Tongue (tissue), 2 donors: ENCODE results near the gene RSAD2. TPM values are rescaled to one million over a fixed set of nuclear protein-coding genes. Genes with fewer than 3 reads are reported as not detected.
"Not testable (repeated sequence)": the region's sequence is repeated elsewhere in the genome, so short reads cannot be mapped to it uniquely, and the experiment has no call there.

Experiments
- DNase-seq: peaks from one replicate; pipeline ENCODE4 v3.0.0-alpha.2; 2015
- total RNA-seq: library from RNA; depleted of rRNA; stranded (reverse); fragments of >200 nt; gene quantifications from one replicate; pipeline ENCODE4 v1.2.3, GENCODE V29; 2014

The RSAD2 gene
- total RNA-seq, 1 donor from 2014 or later = 2.6 TPM

DNA sequence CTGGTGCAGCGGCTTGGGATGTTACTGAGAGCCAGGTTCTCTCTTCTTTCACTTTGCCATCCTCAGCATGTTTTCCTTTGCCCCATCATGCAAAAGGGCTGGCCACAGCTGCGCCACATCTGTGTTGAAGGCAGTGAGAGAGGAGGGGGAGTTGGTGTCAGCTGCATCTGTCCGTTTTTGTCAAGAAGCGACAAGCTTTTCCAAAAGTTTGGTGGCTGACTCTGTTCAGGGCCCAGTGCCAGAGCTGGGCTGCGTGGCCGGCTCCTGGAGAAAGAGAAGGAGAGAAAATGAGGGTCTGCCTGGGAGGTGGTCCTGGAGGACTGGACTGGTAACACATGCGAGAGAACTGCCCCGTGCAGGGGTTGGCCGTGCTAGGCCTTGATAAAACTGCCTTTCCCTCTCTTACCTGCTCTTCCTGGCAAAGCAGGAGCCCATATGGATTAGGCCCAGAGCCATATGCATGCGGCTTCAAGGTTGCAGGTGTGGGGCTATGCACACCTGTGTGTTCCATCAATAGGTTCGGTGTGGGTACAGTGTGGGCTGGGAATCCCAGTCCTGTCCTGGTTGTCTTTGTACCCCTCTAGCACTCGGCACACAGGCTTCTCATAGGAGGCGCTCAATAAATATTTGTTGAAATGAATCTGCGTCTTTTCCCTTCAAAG lies 48.6 kb downstream of the RSAD2 start:
- DNase-seq = peak; percentile 95

- no peak for DNase-seq
Observed at GRCh38 chr2:6927186-6927585, 49.6 kb downstream of the RSAD2 start.

- DNase-seq = no peak
Observed at GRCh38 chr2:6927753-6928152, 50.2 kb downstream of the RSAD2 start.

DNA sequence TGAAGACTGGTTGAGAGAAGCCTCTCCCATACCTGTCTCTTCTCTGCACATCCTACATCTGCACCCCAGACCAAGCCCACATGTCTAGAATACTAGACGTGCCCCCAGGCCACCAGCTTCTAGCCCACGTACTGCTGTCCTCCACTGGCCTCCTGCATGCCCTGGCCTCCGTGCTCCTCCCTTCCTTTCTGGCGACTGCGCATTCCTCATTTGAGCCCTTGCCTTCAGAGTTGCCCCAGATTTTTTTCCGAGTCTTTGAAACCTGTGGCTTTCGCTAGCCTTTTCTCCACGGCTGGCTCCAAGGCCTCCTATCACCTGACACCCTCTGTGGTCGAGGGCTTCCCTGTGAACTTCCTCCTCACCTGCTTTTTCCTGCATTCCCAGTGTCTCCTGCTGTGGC lies 50.9 kb downstream of the RSAD2 start:
- no peak for DNase-seq

DNA sequence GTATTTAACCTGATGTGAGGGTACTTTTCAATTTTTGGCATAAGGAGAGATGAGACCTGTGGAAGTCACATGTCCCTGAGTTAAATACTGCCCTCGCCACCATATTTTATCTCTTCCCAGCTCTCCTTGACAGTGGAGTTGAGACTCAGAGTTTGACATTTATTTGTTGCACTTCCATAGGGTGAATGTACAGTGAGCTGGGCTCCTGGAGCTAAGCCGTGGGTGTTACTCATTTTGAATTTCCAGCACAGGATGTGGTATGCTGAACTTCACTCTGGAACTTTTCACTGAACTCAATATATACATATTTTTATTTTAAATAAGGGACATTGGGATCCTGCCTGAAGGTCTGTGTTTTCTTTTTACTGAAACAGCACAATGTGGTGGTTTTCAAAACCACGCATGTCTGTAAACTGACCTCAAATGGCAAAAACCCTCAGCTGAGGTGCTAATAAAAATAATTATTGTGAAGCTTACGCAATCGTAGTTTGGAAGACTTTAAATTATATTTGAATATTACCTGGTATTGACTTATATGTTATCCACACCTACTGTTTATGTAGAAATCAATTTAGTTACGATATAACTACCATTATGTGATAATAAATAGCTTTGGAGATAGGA lies 51.7 kb downstream of the RSAD2 start:
- no peak for DNase-seq

GRCh38 chr2:6930923-6931647 lies 53.5 kb downstream of the RSAD2 start:
- no peak for DNase-seq

DNA sequence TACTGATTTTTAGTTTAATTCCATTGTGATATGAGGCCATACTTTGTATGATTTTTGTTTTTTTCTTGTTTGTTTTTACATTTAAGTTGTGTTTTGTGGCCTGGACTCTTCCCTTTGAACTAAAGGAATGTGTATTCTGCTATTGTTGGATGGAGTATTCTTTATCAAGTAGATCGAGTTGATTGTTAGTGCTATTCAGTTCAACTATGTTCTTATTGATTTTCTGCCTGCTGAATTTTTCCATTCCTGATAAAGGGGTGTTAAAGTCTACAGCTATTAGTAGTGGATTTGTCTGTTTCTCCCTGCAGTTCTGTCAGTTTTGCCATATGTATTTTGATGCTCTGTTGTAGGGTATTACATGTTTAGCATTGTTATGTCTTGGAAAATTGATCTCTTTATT lies 54.2 kb downstream of the RSAD2 start:
- DNase-seq = no peak

- no peak for DNase-seq
Observed at GRCh38 chr2:6932206-6932605, 54.6 kb downstream of the RSAD2 start.

DNA sequence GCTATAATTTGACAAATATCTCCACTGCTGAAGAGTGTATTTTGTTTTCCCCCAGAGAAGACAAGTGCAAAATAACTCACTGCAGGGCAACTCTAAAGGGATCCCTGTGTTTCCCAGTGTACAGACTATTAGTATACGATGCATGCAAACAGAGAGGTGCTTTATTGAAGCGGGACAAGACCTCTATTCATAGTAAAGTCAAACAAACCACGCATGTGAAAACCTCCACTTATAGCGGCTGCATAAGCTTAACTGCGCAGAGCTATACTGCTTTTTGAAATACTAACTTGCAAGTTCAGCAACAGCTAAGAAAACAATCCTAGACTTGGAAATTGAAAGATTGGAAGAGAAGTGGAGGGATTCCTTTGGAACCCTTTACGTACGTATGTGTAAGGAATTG lies 55.3 kb downstream of the RSAD2 start:
- peak; percentile 41 for DNase-seq

DNA sequence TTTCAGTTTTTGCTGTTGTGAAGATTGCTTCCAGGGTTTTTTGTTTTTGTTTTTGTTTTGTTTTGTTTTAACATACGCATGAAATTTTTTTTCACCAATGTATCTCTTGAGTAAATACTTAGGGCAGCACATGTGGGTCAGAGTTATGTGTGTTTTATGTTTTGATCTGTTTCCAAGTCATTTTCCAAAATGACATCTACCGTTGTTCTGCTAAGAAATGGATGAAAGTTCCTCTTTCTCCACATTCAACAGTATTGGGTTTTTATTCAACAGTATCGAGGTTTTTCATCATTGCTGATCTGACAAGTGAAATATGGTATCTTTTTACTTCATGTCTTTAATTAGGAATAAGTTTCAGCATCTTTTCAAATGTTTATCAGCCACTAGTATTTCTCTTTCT lies 56.3 kb downstream of the RSAD2 start:
- no peak for DNase-seq

GRCh38 chr2:6934345-6934744 lies 56.8 kb downstream of the RSAD2 start:
- no peak for DNase-seq

DNA sequence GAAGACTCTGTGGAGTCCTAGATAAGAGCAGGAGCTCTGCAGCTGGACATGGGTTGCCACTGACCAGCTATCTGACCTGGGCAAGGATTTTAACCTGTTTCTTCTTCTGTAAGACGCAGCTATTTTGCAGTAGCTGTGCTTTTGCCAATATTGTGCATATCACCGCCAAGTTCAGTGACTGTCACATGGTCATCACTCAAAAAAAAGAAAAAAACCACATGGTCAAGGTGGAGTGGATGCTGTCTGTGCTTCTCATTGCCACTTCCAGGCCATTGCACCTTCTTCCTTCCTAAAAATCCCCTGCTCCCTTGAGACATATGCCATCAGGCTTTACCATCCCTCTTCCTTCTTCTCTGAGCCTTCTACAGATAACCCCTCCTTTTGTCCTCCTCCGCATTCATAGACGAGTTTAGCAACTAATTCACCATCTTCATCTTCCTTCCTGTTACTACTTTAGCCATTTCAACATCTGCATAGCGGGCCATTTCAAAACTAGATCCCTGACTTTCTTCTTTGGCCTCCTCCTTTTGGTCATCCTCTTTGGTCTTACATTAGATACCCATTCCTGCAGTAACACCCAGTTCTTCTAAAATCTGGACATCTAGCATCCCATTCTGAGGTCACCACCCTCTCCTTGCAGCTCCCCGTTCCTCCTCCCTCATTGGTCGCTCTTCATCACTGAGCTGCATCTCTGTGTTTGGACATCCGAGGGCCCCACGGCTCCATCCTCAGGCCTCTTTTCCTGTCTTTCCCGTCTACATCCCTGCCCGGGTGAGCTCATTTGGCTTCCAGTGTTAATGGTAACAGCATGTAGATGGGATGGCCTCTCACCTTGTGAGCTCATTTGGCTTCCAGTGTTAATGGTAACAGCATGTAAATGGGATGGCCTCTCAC lies 57.4 kb downstream of the RSAD2 start:
- DNase-seq = no peak

GRCh38 chr2:6935652-6936020 lies 58.1 kb downstream of the RSAD2 start:
- DNase-seq = not testable (repeated sequence)

DNA sequence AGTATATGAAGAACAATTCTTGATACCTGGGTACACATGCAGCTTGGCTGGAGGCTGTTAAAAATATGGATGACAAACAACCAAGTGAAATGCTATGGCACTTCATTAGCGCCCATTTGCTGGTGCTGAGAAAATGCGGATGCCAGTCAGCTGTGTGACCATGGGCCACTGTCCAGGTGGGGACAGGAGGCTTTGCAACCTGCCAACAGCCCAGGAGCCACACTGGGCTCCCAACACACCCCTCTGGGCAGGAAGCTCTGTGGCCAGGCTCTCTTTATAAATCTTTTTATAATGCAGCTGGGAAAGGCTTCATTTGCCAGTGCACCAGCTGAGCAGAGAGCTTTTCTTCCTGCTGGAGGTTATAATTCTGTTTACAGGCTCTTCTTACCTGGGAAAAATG lies 59.6 kb downstream of the RSAD2 start:
- DNase-seq = no peak

DNA sequence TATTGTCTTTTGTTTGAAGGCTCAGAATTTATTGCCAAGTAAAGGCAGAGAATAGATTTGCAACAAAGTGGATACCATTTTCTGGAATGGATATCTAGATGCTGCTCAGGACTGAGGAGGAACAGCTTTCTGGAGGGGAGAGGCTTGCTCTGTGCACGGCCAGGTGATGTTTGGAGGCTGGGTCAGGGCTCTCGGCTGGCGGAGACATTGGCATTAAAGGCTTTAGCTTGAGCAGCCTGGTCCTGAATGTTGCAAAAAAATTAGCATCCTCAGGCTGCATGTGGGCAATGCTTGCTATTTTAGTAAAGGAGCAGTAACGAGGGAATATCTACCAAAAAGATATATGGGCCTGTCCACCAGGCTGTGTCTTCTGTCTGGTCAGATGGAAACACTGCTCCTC lies 60.0 kb downstream of the RSAD2 start:
- no peak for DNase-seq

DNA sequence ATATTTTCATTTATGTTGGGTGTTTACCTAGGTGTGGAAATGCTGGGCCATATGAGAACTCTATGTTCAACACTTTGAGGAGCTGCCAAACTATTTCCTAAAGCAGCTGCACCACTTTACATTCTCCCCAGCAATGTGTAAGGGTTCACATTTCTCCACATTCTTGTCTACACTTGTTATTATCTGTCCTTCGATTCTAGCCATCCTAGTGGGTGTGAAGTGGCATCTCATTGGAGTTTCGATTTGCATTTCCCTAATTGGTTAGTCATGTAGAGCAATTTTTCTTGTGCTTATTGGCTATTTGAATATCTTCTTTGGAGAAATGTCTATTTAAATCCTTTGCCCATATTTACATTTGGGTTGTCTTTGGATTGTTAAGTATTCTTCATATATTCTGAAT lies 61.5 kb downstream of the RSAD2 start:
- peak; percentile 45 for DNase-seq

- DNase-seq = no peak
Observed at GRCh38 chr2:6940820-6941219, 63.2 kb downstream of the RSAD2 start.

- no peak for DNase-seq
Observed at GRCh38 chr2:6941299-6942046, 63.9 kb downstream of the RSAD2 start.

- no peak for DNase-seq
Observed at GRCh38 chr2:6942848-6943247, 65.3 kb downstream of the RSAD2 start.

GRCh38 chr2:6943523-6943922 lies 65.9 kb downstream of the RSAD2 start:
- no peak for DNase-seq

DNA sequence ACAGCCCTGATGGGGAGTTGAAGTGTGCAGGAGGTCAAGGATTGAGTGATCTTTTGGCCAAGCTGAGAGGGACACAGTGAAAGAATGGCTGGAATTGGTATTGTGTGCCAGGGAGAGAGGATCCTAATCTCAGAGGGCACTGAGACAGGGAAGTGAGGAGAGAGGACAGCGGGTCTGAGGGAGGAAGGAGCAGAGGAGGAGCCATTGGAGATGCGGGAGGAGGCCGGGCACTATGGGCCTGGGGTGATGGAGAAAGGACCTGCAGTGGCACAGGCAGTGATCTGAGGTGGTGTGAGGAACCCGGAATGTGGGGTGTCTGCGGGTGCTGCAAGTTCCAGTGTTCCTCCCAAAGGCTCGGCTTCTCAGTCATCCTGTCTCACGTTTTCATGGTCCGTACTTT lies 66.4 kb downstream of the RSAD2 start:
- DNase-seq = no peak

DNA sequence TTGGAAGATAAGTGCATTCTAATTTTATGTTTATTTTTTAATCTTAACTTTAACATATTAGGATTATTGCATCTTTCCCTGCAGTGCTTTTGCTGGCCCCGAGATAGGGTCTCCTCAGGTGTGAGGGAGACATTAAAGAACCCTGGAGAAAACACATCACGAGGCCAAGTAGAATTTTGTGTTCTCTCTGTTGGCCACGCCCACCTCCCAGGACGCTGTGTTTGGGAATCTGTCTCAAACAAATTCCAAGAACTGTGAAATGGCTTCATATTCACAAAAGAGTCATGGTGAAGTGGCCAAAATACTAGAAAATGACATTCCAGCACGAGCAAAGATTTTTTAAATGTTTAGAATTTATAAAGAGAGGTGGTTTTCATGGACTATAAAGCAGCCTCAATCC lies 67.0 kb downstream of the RSAD2 start:
- no peak for DNase-seq
